GM21423 (cell line): ENCODE measurements around the gene ST3GAL3.

ENCODE experiments used
- ATAC-seq: cut with Tn5 transposase; IDR thresholded peaks from one replicate; pipeline ENCODE4 v1.9.1; 2021; ENCODE audit warnings: mild to moderate bottlenecking, moderate library complexity; ENCODE audit not compliant: unreplicated experiment

The ST3GAL3 gene

DNA sequence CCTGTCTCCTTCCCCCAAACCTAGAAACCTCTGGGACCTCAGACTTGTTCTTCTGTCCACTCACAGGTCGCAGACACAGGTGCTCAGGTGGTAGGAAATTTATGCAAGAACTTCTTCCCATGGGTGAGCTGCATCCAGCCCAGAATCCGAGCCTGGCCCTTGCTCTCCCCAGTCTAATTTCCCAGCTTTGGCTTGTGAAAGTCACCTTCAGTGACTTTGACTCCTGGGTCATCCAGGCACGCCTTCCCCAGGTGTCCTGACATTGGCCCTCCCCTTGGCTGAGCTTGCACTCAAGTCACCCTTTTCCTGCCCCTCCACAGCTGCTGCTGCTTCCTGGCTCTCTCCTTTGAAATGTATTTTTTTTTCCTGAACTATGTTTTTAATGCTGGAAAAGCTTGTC is 246.0 kb downstream of the ST3GAL3 start:
- ATAC-seq: no peak

DNA sequence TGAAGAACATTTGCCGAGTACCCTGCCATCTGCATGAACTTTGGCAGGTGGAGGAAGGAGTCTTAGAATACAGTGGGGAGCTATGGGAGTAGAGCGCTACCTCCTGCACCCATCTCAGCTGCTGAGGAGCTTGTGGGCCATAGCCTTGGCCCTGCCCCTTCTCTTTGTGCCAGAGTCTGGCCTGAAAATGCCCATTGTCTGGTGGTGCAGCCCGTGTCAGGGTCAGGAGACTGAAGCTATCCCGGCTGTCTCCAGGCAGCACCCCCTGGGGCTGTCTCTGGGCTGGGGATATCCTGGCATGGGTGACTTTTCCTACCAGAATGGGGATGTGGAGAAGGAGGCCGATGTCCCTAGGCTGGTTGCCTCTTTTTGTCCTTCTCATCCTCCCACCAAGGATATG is 246.7 kb downstream of the ST3GAL3 start:
- ATAC-seq: no peak

DNA sequence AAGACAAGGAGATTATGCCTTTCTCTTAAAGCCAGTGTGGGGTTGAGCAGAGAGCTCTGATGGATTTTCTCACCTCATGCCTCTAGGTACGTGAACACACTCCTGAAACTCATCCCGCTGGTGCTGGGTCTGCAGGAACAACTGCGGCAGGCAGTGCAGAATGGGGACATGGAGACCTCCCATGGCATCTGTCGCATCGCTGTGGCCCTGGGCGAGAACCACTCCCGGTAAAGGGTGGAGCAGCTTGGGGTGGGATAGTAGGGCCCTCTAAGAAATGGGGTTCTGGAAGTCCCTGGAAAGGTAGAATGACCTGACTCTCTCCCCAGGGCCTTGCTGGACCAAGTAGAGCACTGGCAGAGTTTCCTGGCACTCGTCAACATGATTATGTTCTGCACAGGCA is 248.9 kb downstream of the ST3GAL3 start:
- no peak for ATAC-seq

DNA sequence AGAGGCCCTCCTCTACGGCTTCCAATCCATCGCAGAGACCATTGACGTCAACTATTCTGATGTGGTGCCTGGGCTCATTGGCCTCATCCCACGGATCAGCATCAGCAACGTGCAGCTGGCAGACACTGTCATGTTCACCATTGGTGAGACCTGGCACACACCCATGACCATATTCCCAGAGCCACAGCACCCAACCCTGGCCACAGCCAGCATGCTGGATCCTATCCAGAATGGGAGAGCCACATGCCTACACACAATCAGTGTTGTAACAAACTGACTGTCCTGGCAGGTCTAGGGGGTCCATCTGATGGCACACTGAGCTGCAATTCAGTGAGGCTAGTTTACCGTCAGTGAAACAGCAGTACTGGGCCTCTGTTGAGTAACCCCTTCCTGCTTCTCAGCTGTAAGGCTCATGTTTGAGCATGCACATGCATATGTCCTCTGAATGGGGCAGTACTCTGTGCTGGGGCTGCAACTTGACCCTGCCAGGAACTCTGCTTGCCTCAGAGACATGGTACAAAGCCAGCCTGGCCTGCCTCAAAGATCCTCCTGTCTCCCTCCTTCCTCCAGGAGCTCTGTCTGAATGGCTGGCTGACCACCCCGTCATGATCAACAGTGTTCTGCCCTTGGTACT is 250.2 kb downstream of the ST3GAL3 start:
- no peak for ATAC-seq

DNA sequence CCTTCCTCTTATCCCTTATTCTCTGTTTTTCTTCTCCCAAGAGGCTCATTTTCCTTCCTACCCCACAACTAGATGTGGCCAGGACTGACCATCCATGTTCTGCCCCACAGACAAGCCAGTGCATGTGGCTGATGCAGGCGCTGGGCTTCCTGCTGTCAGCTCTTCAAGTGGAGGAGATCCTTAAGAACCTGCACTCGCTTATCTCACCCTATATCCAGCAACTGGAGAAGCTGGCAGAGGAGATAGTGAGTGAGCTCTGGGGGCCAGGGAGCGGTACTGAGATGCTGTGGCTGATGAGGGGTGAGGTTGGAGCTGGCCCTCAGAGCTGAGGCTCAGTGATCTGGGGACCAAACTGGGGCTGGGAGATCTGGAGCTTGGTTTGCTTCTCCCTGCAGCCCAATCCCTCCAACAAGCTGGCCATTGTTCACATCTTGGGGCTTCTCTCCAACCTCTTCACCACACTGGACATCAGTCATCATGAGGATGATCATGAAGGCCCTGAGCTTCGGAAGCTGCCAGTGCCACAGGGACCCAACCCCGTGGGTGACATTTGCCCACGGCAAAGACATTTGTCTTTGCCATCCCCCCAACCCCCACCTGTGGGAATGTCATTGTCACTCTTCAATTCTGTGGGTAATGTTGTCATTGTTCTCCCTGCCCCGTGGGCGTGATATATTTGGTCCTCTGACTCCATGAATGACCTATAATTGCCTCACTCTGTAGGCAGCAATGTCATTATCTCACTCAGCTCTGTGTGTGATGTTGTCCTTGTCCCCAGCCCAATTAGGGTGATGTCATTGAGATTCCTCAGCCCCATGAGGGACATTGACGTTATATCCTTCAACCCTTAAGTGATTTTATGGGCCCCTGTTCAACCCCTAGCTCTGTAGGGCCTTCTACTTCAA is 251.3 kb downstream of the ST3GAL3 start:
- no peak for ATAC-seq

DNA sequence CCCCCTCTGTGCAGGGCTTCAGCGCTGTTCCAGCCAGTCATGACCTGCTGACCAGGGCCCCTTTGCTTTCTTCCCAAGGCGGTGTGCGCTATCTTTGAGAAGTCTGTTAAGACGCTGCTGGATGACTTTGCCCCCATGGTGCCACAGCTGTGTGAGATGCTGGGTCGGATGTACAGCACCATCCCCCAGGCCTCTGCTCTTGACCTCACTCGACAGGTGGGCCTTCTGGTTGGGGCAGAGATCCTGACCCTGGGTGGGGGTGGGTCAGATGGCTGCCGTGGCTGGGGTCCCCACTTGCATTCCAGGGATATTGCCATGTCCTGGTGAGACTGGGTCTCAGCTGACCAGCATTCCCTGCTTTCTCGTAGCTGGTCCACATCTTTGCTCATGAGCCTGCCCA is 253.5 kb downstream of the ST3GAL3 start:
- no peak for ATAC-seq

DNA sequence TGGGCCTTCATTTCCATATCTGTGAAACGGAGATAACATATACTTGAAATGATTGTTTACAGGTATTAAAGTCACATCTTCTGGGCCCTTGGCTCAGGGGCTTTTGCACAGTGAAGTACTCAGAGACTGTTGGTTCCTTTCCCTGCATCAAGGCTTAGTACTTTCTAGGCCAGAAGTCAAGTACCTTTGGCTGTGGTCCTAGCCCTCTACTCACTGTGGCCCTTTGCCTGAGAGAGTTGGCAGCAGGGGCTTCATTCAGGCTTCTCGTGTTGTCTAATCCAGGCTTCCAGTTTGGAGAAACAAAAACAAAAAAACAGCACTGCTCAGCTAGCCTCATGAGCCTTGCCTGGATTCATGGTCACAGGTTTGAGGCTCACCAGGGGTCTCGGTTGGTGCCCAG is 254.4 kb downstream of the ST3GAL3 start:
- ATAC-seq: no peak

DNA sequence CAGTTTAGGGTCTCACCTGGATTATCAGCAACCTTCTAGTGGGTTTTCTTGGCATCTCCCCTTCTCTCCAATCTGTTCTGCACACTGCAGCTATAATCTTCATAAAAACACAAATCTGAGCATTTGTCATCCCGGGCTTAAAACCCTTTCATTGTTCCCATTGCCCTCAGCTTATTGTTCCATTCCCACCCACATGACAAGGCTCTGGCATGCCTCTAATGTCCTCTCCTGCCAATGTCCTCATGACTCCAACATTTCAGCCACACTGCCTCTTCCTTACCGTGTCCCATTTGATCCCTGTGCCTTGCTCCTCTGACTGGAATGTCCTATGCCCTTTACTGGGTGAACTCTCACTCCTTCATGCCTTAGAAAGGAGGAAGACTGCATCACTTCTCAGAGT is 255.0 kb downstream of the ST3GAL3 start:
- no peak for ATAC-seq

DNA sequence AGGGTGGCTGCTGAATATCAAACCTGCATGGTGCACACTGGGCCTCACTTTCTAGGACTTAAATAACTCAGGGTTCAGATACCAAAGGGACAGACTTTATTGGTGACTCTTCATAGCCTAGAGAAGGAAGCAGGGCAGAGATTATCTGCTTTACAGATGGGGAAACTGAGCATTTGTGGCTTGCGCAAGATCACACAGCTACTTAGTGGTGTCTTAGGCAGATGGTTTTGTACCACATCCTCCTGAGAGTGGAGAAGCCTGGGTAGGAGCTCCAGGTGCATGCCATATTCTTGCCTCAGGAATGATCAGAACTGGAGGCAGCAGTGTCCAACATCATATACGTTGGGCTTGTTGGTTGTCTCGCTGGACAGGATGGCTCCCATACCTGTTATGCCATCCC is 255.7 kb downstream of the ST3GAL3 start:
- ATAC-seq: no peak

DNA sequence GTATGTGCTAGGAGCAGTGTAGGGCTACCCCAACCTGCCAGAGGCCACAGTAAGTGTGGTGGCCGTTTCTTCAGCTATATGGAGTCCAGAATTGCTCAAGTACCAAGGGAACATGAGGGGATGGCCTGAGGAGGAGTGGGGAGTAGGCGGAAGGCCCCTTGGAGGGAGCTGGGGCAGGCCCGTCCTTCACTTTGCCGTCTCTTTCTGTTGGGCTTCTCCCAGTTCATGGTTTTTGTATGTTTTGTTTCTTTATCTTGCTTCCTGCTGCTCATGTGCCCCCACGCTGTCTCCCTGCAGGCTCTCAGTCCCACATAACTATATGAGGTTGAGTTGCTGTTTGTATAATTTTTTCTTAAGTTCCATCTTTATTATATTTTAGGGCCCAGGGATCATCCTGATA is 256.6 kb downstream of the ST3GAL3 start:
- no peak for ATAC-seq

DNA sequence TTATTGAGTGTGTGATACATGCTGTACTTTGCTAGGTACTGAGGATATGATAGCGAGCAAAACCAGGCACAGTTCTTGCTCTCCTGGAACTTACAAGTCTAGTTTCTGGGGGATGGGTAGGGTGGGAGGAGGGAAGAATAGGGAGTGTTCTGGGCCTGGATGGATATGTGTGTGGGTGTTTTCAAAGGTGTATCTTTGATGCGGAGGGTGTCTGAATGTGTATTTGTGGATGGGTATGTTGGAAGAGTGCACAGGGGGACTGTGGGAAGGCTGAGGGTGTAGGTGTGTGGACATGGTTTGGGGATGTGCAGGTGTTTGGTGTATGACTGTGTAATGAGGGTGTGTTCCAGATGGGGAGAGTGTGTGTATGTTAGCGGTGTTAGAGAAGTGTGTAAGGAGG is 258.0 kb downstream of the ST3GAL3 start:
- no peak for ATAC-seq

DNA sequence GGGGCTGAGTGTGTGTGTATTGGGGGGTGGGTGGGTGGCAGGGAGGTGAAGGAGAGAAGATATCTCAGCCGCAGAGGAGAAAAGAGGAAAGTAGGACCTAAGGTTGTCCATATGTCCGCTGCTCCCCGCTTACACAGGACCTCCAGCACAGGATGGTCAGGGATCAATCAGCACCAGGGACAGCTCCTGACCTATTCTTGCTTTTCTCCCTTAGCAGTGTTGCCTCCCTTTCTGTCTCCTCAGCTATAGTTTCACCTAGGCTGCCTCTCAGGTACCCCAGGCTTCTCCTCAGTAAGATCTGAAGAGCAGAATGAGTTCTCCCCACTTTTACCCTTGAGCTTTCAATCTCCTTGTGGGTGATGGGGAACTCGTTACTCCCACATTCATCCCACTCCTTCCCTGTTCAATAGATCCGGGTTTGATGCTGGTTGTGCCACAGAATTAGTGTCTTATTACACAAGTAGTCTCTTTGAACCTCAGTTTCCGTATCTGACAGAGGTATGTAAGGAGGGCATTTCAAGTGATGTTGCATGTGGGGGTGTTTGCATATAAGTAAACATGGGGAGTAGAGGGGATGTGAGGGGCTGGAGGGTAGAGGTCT is 261.1 kb downstream of the ST3GAL3 start:
- ATAC-seq: no peak

DNA sequence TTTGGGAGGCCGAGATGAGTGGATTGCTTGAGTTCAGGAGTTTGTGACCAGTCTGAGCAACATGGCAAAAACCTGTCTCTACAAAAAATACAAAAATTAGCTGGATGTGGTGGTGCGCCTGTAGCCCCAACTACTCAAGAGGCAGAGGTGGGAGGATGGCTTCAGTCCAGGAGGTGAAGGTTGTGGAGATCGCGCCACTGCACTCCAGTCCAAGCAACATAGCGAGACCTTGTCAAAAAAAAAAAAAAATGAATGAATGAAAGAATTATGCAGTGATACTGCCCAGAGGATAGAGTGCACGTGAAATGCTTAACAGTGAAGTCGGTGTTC is 262.0 kb downstream of the ST3GAL3 start:
- no peak for ATAC-seq

DNA sequence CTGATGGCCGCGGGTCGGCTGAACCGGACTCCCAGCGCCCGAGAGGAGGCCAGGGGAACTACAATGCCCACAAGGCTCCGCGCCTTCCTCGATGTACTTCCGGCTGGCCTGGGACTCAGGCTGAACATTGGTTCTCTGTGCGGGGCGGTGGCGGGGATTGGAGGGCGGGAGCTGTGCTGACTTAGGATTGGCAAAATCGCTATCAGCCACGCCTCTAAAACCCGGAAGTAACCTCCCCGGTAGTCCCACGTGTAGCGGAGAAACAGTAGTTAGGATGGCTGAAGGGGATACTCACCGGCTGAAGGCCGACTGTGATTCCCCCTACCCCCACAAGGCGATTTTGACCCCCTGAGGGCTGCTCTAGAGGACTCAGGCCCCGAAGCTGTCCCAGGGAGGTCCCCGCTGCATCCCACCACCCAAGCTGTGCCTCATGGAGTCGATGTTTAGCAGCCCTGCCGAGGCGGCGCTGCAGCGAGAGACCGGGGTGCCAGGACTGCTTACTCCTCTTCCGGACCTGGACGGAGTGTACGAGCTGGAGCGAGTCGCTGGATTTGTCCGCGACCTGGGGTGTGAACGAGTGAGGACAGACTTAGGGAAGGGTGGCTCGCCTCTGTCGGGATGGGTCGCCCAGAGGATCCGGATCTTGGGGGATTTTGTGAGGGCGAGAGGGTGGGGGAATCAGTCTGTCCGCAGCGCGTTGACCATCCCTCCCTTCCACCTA is 262.6 kb downstream of the ST3GAL3 start, which contains the start of gene DPH2:
TSS of gene DPH2 (plus strand) at position 265 of the 721 bp plus-strand sequence. CDS start at position 431, 166 bp downstream.
- peak; percentile 80 for ATAC-seq

DNA sequence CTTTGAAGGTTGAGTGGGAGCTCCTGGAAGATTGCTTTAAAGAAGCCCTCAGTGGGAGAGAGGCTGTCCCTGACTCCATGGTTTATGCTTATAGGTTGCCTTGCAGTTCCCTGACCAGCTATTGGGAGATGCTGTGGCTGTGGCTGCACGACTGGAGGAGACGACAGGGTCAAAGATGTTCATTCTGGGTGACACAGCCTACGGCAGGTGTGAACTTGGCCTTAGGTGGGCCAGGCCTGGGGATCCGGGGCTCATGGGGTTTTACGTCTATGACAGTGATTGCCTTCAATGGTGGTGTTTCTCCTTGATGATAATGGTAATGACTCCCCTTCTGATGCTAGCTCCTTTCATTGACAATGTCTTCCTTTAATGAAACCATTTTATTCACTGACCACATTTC is 263.2 kb downstream of the ST3GAL3 start:
- no peak for ATAC-seq

DNA sequence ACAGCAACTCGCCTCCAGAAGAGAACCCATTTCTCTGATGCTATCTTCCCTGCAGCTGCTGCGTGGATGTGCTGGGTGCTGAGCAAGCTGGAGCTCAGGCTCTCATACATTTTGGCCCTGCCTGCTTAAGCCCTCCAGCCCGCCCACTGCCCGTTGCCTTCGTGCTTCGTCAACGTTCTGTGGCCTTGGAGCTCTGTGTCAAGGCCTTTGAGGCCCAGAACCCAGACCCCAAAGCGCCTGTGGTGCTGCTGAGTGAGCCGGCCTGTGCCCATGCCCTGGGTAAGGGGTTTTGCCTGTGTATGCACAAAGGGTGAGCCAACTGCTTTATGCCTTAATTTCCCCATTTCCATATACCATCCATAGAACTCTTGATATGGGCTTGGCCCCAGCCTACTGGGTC is 263.6 kb downstream of the ST3GAL3 start:
- no peak for ATAC-seq

DNA sequence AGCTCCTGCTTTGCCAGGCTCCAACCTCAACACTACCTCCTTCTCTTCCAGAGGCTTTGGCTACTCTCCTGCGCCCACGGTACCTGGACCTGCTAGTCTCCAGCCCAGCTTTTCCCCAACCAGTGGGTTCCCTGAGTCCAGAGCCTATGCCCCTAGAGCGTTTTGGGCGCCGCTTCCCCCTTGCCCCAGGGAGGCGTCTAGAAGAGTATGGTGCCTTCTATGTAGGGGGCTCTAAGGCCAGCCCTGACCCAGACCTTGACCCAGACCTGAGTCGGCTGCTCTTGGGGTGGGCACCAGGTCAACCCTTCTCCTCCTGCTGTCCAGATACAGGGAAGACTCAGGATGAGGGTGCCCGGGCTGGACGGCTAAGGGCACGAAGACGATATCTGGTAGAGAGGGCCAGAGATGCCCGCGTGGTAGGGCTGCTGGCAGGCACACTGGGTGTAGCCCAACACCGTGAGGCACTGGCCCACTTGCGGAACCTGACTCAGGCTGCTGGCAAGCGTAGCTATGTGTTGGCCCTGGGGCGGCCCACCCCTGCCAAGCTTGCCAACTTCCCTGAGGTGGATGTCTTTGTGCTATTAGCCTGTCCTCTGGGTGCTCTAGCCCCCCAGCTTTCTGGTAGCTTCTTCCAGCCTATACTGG is 264.1 kb downstream of the ST3GAL3 start:
- ATAC-seq: no peak

DNA sequence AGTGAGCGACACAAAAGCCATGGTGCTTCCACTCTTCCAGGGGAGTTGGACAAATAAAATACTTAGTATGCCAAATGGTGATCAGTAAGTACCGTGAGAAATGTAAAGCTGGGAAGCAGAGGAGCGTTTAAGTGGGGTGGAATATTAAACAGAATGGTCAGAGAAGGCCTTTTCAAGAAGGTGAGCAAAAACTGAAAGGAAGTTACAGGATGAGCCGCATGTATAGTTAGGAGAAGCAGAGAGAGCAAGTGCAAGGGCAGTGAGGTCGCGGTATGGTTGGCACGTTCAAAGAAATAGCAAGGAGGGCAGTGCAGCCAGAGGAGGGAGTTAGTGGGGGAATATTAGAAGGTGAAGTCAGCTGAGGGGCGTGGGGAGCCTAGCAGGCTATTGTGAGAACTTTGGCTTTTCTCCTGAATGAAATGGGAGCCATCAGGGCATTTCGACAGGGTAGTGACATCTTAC is 266.7 kb downstream of the ST3GAL3 start:
- ATAC-seq: no peak

DNA sequence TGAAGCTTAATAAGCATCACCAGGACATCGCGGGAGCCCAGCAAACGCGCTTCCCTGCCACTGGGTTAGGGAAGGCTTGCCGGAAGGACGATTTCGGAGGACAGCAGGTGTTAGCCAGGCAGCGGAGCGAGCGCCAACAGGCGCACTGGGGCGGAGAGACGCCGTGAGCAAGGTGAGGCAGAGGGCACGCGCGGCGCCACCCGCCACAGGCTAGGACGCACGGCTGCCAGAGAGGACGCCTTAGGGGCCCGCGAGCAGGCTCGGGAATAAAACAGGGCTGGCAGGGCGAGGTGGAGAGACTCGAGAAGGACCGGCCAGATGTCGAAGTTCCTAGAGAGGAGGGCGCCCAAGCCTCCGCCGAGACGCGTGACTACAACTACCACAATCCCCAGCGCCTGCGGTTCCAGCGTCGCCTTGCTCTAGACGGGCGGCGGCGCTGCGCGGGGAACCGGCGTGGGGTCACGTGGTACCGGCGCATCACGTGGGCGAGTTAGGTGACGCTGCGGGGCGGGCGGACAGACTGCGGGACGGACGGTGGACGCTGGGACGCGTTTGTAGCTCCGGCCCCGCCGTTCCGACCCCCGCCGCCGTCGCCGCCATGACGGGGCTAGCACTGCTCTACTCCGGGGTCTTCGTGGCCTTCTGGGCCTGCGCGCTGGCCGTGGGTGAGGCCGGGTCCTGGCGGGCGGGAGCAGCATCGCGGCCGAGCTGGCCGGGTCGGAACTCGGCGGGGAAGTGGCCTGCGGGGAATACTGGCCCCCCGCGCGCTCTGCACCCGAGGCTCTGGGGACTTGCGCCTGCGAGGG is 267.3 kb downstream of the ST3GAL3 start, which contains the start of gene ATP6V0B:
TSS of gene ATP6V0B (plus strand) at position 518 of the 806 bp plus-strand sequence. CDS start at position 599, 81 bp downstream.
- peak; percentile 63 for ATAC-seq
